ENCODE data around the gene CD79B.

Gene CD79B

GRCh38 chr17:63973247-63973646 lies 41.1 kb upstream of the CD79B start:
- no peak overlapping the region for H3K4me3 ChIP-seq (ENCODE audit: low read length)
- no peak for TF ChIP-seq CTCF (IDR thresholded peaks at IDR 0.05; ENCODE audit: insufficient read depth, low read depth, low read length, missing control alignments)
- DNase-seq (ENCODE audit: low read depth): no peak

- no peak for DNase-seq (ENCODE audit: low read depth)
- no peak within 1 kb of the TSS for H3K4me3 ChIP-seq (ENCODE audit: low read length)
- no peak for TF ChIP-seq CTCF (IDR thresholded peaks at IDR 0.05; ENCODE audit: insufficient read depth, low read depth, low read length, missing control alignments)
Measured at GRCh38 chr17:63972796-63973195, 40.7 kb upstream of the CD79B start, which contains the start of gene SCN4A. SCN4A (minus strand) TSS chr17:63972918; CDS start chr17:63972841, 77 bp downstream.

GRCh38 chr17:63969278-63969677 lies 37.1 kb upstream of the CD79B start:
- H3K4me3 ChIP-seq (ENCODE audit: low read length): no peak overlapping the region
- DNase-seq (ENCODE audit: low read depth): no peak
- TF ChIP-seq CTCF (IDR thresholded peaks at IDR 0.05; ENCODE audit: insufficient read depth, low read depth, low read length, missing control alignments): no peak

GRCh38 chr17:63967953-63968352 lies 35.8 kb upstream of the CD79B start:
- no peak for DNase-seq (ENCODE audit: low read depth)
- no peak overlapping the region for H3K4me3 ChIP-seq (ENCODE audit: low read length)
- TF ChIP-seq CTCF (IDR thresholded peaks at IDR 0.05; ENCODE audit: insufficient read depth, low read depth, low read length, missing control alignments): no peak

- H3K4me3 ChIP-seq (ENCODE audit: low read length): no peak overlapping the region
- no peak for DNase-seq (ENCODE audit: low read depth)
- TF ChIP-seq CTCF (IDR thresholded peaks at IDR 0.05; ENCODE audit: insufficient read depth, low read depth, low read length, missing control alignments): no peak
Measured at GRCh38 chr17:63966646-63967264, 34.6 kb upstream of the CD79B start.

GRCh38 chr17:63963123-63963522 lies 31.0 kb upstream of the CD79B start:
- H3K4me3 ChIP-seq (ENCODE audit: low read length): no peak overlapping the region
- no peak for DNase-seq (ENCODE audit: low read depth)
- no peak for TF ChIP-seq CTCF (IDR thresholded peaks at IDR 0.05; ENCODE audit: insufficient read depth, low read depth, low read length, missing control alignments)

GRCh38 chr17:63962298-63962744 lies 30.2 kb upstream of the CD79B start:
- no peak for DNase-seq (ENCODE audit: low read depth)
- H3K4me3 ChIP-seq (ENCODE audit: low read length): no peak overlapping the region
- TF ChIP-seq CTCF (IDR thresholded peaks at IDR 0.05; ENCODE audit: insufficient read depth, low read depth, low read length, missing control alignments): no peak

Measured in epithelial cell of esophagus (primary cell).